ENCODE results near the gene DPYSL5.

DPYSL5 gene

DNA sequence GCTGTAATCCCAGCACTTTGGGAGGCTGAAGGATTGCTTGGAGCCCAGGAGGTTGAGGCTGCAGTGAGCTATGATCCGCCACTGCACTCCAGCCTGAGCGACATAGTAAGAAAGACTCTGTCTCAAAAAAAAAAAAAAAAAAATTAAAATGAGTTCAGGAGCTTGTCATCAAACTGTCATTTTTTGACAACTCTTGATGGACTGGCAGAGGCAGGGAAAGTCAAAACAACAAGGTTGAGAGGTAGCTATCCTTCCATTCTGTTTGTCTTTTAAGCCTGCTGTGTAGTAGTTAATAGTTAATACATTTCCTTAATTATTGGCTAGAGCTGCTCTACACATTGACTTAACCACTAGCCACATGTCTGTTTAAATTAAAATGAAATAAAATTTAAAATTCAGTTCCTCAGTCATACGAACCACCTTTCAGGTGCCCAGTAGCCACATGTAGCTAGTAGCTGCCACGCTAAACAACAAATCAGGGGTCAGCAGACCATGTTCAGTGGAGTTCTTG, 22.7 kb downstream of the DPYSL5 start:
- no peak for ATAC-seq (ENCODE audit: low read depth)
- no peak for DNase-seq (ENCODE audit: low spot score)
- Histone ChIP-seq H3K9me3 (ENCODE audit: severe bottlenecking) (no peaks in the 10 kb centered on the region), H3K36me3 (ENCODE audit: low read depth) (no peaks in the 10 kb centered on the region), H3K4me3 (ENCODE audit: severe bottlenecking) (no peak overlapping the region), H3K27ac (ENCODE audit: poor library complexity, severe bottlenecking) (no peak overlapping the region), H3K27me3 (ENCODE audit: insufficient read depth, poor library complexity, severe bottlenecking) (peaks cover 16% of the 10 kb centered on the region), H3K4me1 (ENCODE audit: insufficient read depth, poor library complexity, severe bottlenecking) (no peaks in the 10 kb centered on the region)
- no peak for TF ChIP-seq CTCF (IDR thresholded peaks at IDR 0.05; ENCODE audit: poor library complexity, severe bottlenecking)

- peaks cover 16% of the 10 kb centered on the region for H3K27me3 ChIP-seq (ENCODE audit: insufficient read depth, poor library complexity, severe bottlenecking)
- no peak for ATAC-seq (ENCODE audit: low read depth)
- no peaks in the 10 kb centered on the region for H3K4me1 ChIP-seq (ENCODE audit: insufficient read depth, poor library complexity, severe bottlenecking)
- no peak for TF ChIP-seq CTCF (IDR thresholded peaks at IDR 0.05; ENCODE audit: poor library complexity, severe bottlenecking)
- H3K36me3 ChIP-seq (ENCODE audit: low read depth): no peaks in the 10 kb centered on the region
- no peak overlapping the region for H3K27ac ChIP-seq (ENCODE audit: poor library complexity, severe bottlenecking)
- H3K9me3 ChIP-seq (ENCODE audit: severe bottlenecking): no peaks in the 10 kb centered on the region
- DNase-seq (ENCODE audit: low spot score): no peak
- no peak overlapping the region for H3K4me3 ChIP-seq (ENCODE audit: severe bottlenecking)
Observed at GRCh38 chr2:26873286-26873983, 25.5 kb downstream of the DPYSL5 start.

GRCh38 chr2:26874514-26874913, 26.6 kb downstream of the DPYSL5 start:
- no peak overlapping the region for H3K27ac ChIP-seq (ENCODE audit: poor library complexity, severe bottlenecking)
- H3K9me3 ChIP-seq (ENCODE audit: severe bottlenecking): no peaks in the 10 kb centered on the region
- peaks cover 16% of the 10 kb centered on the region for H3K27me3 ChIP-seq (ENCODE audit: insufficient read depth, poor library complexity, severe bottlenecking)
- H3K36me3 ChIP-seq (ENCODE audit: low read depth): no peaks in the 10 kb centered on the region
- no peak for TF ChIP-seq CTCF (IDR thresholded peaks at IDR 0.05; ENCODE audit: poor library complexity, severe bottlenecking)
- ATAC-seq (ENCODE audit: low read depth) (no peak), DNase-seq (ENCODE audit: low spot score) (no peak)
- no peaks in the 10 kb centered on the region for H3K4me1 ChIP-seq (ENCODE audit: insufficient read depth, poor library complexity, severe bottlenecking)
- H3K4me3 ChIP-seq (ENCODE audit: severe bottlenecking): no peak overlapping the region

DNA sequence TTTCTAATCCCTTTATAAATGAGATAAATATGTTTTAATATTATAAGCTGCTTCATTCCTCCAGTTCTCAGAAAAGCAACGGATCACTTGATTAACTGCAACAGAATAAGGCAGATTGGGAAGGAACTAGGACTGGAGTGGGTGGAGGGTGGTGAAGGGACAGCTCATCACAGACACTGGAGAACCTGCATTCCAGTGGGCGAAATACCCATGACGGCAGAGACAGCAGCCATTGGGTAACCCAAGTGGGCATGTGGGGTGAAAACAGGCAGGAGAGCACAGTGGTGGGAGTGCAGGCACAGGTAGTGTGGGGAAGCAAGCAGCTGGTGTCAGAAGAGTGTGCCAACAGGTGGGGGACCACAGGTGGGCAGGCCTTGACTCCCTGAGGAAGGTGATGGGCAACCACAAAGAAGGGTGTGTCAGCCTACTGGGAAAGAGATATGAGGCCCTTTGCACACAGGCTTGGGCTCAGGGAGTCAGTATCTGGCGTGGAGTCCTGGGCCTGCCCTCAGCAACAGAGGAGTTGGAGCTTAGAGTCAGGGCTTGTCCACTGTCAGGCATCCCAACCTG, 27.2 kb downstream of the DPYSL5 start:
- DNase-seq (ENCODE audit: low spot score): no peak
- no peak for ATAC-seq (ENCODE audit: low read depth)
- Histone ChIP-seq H3K27ac (ENCODE audit: poor library complexity, severe bottlenecking) (no peak overlapping the region), H3K36me3 (ENCODE audit: low read depth) (no peaks in the 10 kb centered on the region), H3K4me3 (ENCODE audit: severe bottlenecking) (no peak overlapping the region), H3K4me1 (ENCODE audit: insufficient read depth, poor library complexity, severe bottlenecking) (no peaks in the 10 kb centered on the region), H3K9me3 (ENCODE audit: severe bottlenecking) (no peaks in the 10 kb centered on the region), H3K27me3 (ENCODE audit: insufficient read depth, poor library complexity, severe bottlenecking) (peaks cover 16% of the 10 kb centered on the region)
- TF ChIP-seq CTCF (IDR thresholded peaks at IDR 0.05; ENCODE audit: poor library complexity, severe bottlenecking): no peak

- DNase-seq (ENCODE audit: low spot score): no peak
- Histone ChIP-seq H3K27ac (ENCODE audit: poor library complexity, severe bottlenecking) (no peak overlapping the region), H3K4me1 (ENCODE audit: insufficient read depth, poor library complexity, severe bottlenecking) (no peaks in the 10 kb centered on the region), H3K27me3 (ENCODE audit: insufficient read depth, poor library complexity, severe bottlenecking) (peaks cover 13% of the 10 kb centered on the region), H3K36me3 (ENCODE audit: low read depth) (no peaks in the 10 kb centered on the region), H3K4me3 (ENCODE audit: severe bottlenecking) (no peak overlapping the region), H3K9me3 (ENCODE audit: severe bottlenecking) (no peaks in the 10 kb centered on the region)
- no peak for ATAC-seq (ENCODE audit: low read depth)
- no peak for TF ChIP-seq CTCF (IDR thresholded peaks at IDR 0.05; ENCODE audit: poor library complexity, severe bottlenecking)
Observed at GRCh38 chr2:26875808-26876207, 27.9 kb downstream of the DPYSL5 start.
